ENCODE data around the gene C3orf20. TPM values are rescaled to one million over a fixed set of nuclear protein-coding genes. Genes with fewer than 3 reads are reported as not detected.
A peak's percentile ranks its signal among the peaks of the same experiment; 100 is the strongest.

Gene C3orf20
- total RNA-seq, 1 donor from 2014 or later, result 0.13 TPM

GRCh38 chr3:14645453-14645852 lies 29.5 kb upstream of the C3orf20 start:
- peaks cover 15% of the 10 kb centered on the region for H3K4me1 Mint-ChIP-seq (ENCODE audit: unreplicated experiment)
- TF ChIP-seq CTCF (IDR thresholded peaks at IDR 0.05; ENCODE audit: unreplicated experiment), result no peak

GRCh38 chr3:14646131-14646573 lies 28.8 kb upstream of the C3orf20 start:
- Mint-ChIP-seq H3K9me3 (ENCODE audit: unreplicated experiment) (no peaks in the 10 kb centered on the region), H3K4me1 (ENCODE audit: unreplicated experiment) (peaks cover 17% of the 10 kb centered on the region), H3K27me3 (ENCODE audit: unreplicated experiment) (peaks cover 1% of the 10 kb centered on the region), H3K36me3 (ENCODE audit: low read depth, unreplicated experiment) (peaks cover 3% of the 10 kb centered on the region), H3K4me3 (ENCODE audit: unreplicated experiment) (no peak overlapping the region), H3K27ac (ENCODE audit: unreplicated experiment) (no peak overlapping the region)
- no peak for DNase-seq (ENCODE audit: low spot score)
- TF ChIP-seq CTCF (IDR thresholded peaks at IDR 0.05; ENCODE audit: unreplicated experiment), result no peak

More at GRCh38 chr3:14645453-14645852, 29.5 kb upstream of the C3orf20 start:
- Mint-ChIP-seq H3K27ac (ENCODE audit: unreplicated experiment) (no peak overlapping the region), H3K36me3 (ENCODE audit: low read depth, unreplicated experiment) (peaks cover 3% of the 10 kb centered on the region), H3K4me3 (ENCODE audit: unreplicated experiment) (no peak overlapping the region), H3K27me3 (ENCODE audit: unreplicated experiment) (peaks cover 1% of the 10 kb centered on the region), H3K9me3 (ENCODE audit: unreplicated experiment) (no peaks in the 10 kb centered on the region)
- DNase-seq (ENCODE audit: low spot score), result no peak

GRCh38 chr3:14646589-14647413 lies 28.1 kb upstream of the C3orf20 start:
- Mint-ChIP-seq H3K36me3 (ENCODE audit: low read depth, unreplicated experiment) (peaks cover 3% of the 10 kb centered on the region), H3K4me3 (ENCODE audit: unreplicated experiment) (no peak overlapping the region), H3K4me1 (ENCODE audit: unreplicated experiment) (peaks cover 21% of the 10 kb centered on the region), H3K27me3 (ENCODE audit: unreplicated experiment) (peaks cover 1% of the 10 kb centered on the region), H3K9me3 (ENCODE audit: unreplicated experiment) (no peaks in the 10 kb centered on the region), H3K27ac (ENCODE audit: unreplicated experiment) (no peak overlapping the region)
- no peak for TF ChIP-seq CTCF (IDR thresholded peaks at IDR 0.05; ENCODE audit: unreplicated experiment)
- no peak for DNase-seq (ENCODE audit: low spot score)

- Mint-ChIP-seq H3K9me3 (ENCODE audit: unreplicated experiment) (no peaks in the 10 kb centered on the region), H3K27me3 (ENCODE audit: unreplicated experiment) (peaks cover 1% of the 10 kb centered on the region), H3K27ac (ENCODE audit: unreplicated experiment) (peak overlapping the region; percentile 15), H3K4me1 (ENCODE audit: unreplicated experiment) (peaks cover 28% of the 10 kb centered on the region), H3K4me3 (ENCODE audit: unreplicated experiment) (no peak overlapping the region), H3K36me3 (ENCODE audit: low read depth, unreplicated experiment) (peaks cover 7% of the 10 kb centered on the region)
- TF ChIP-seq CTCF (IDR thresholded peaks at IDR 0.05; ENCODE audit: unreplicated experiment), result no peak
- DNase-seq (ENCODE audit: low spot score), result no peak
These were observed 26.7 kb upstream of the C3orf20 start for GRCh38 chr3:14647976-14648955.
